Tibial nerve (tissue), 4 donors: ENCODE measurements around the gene PRRC2B. TPM values are rescaled to one million over a fixed set of nuclear protein-coding genes. Genes with fewer than 3 reads are reported as not detected.

Experiments used
- DNase-seq, 2 donors: peaks; one replicate each; pipeline ENCODE4 v3.0.0-alpha.2; 2019; ENCODE audit warnings: low spot score in 2 of 2
- H3K27ac ChIP-seq, 4 donors: fragments of 200-600 bp; sonication (generic) in 3 of 4; one replicate each; pipeline ENCODE4 v1.5.1; 2017 to 2019; ENCODE audit warnings: mild to moderate bottlenecking in 1 of 4
- H3K27me3 ChIP-seq, 2 donors: fragments of 200-600 bp; sonication (generic) in 1 of 2; one replicate each; pipeline versions ENCODE4 v1.5.1 to v1.6.0; 2017 to 2019
- H3K36me3 ChIP-seq, 3 donors: fragments of 200-600 bp; sonication (generic); one replicate each; pipeline ENCODE4 v1.5.1; 2018 to 2019
- H3K4me1 ChIP-seq, 4 donors: fragments of 200-600 bp; sonication (generic) in 3 of 4; one replicate each; pipeline ENCODE4 v1.5.1; 2017 to 2019
- H3K4me3 ChIP-seq, 4 donors: fragments of 200-600 bp; sonication (generic) in 3 of 4; one replicate each; pipeline ENCODE4 v1.5.1; 2017 to 2019; ENCODE audit warnings: mild to moderate bottlenecking in 1 of 4, moderate library complexity in 1 of 4
- H3K9me3 ChIP-seq, 4 donors: fragments of 200-600 bp; sonication (generic) in 3 of 4; one replicate each; pipeline ENCODE4 v1.5.1; 2017 to 2019
- CTCF ChIP-seq, 5 experiments: fragments of 200-600 bp in 3 of 5; fragments of 450-650 bp in 2 of 5; sonication (generic) in 3 of 5; IDR thresholded peaks; one replicate each; pipeline ENCODE4 v1.5.1; 2016 to 2019; ENCODE audit warnings: antibody characterized with exemption in 5 of 5, mild to moderate bottlenecking in 3 of 5, moderate library complexity in 2 of 5
- EP300 ChIP-seq, 2 donors: sonication (generic); formaldehyde crosslinking; IDR thresholded peaks; one replicate each; pipeline ENCODE4 v1.6.1; 2017; ENCODE audit warnings: antibody characterized with exemption in 2 of 2, mild to moderate bottlenecking in 1 of 2
- POLR2A ChIP-seq, 2 donors: fragments of 450-650 bp; IDR thresholded peaks; one replicate each; pipeline ENCODE4 v1.6.1; 2017; ENCODE audit warnings: antibody characterized with exemption in 2 of 2, mild to moderate bottlenecking in 2 of 2, moderate library complexity in 2 of 2
- WGBS, 2 donors: methylation state at CpG; one replicate each; pipeline ENCODE4 v1.1.5; 2018; 5-methylcytosine and 5-hydroxymethylcytosine counted together
- total RNA-seq, 4 donors: library from RNA; depleted of rRNA; stranded (reverse); fragments of >200 nt; gene quantifications; one replicate each; pipeline ENCODE4 v1.1.0, GENCODE V29; 2016

Gene PRRC2B
- total RNA-seq, 4 donors from 2014 or later: 94.8 to 236 (median 174) TPM

GRCh38 chr9:131379056-131379455 lies 14.8 kb upstream of the PRRC2B start:
- Histone ChIP-seq H3K9me3 (no peaks in the 10 kb centered on the region), H3K4me3 (no peak overlapping the region), H3K36me3 (no peaks in the 10 kb centered on the region), H3K27me3 (no peaks in the 10 kb centered on the region), H3K27ac (no peak overlapping the region), H3K4me1 (peaks cover 0 to 5% (median 2%) of the 10 kb centered on the region in 4 donors)
- WGBS, 2 donors: 74 to 83% methylated on average over 2 of the region's 2 CpGs
- no peak for DNase-seq
- TF ChIP-seq EP300 (IDR thresholded peaks at IDR 0.05): no peak
- no peak for TF ChIP-seq POLR2A (IDR thresholded peaks at IDR 0.05)

GRCh38 chr9:131382850-131383729 lies 10.8 kb upstream of the PRRC2B start:
- H3K27ac ChIP-seq: peak overlapping the region in 1 of 4 donors; percentile 54
- no peaks in the 10 kb centered on the region for H3K36me3 ChIP-seq
- peaks cover 0 to 5% (median 2%) of the 10 kb centered on the region in 4 donors for H3K4me1 ChIP-seq
- H3K27me3 ChIP-seq: no peaks in the 10 kb centered on the region
- no peaks in the 10 kb centered on the region for H3K9me3 ChIP-seq
- no peak overlapping the region for H3K4me3 ChIP-seq
- 64 to 65% methylated on average over 19 of the region's 19 CpGs for whole genome bisulfite sequencing, 2 donors
- TF ChIP-seq CTCF (IDR thresholded peaks at IDR 0.05) (no peak), POLR2A (IDR thresholded peaks at IDR 0.05) (no peak), EP300 (IDR thresholded peaks at IDR 0.05) (peak in 1 of 2 donors; percentile 12)
- DNase-seq: no peak

- TF ChIP-seq POLR2A (IDR thresholded peaks at IDR 0.05) (no peak), EP300 (IDR thresholded peaks at IDR 0.05) (no peak), CTCF (IDR thresholded peaks at IDR 0.05) (no peak)
- H3K9me3 ChIP-seq: no peaks in the 10 kb centered on the region
- peaks cover 0 to 5% (median 2%) of the 10 kb centered on the region in 4 donors for H3K4me1 ChIP-seq
- no peak overlapping the region for H3K27ac ChIP-seq
- no peak for DNase-seq
- H3K27me3 ChIP-seq: no peaks in the 10 kb centered on the region
- H3K36me3 ChIP-seq: no peaks in the 10 kb centered on the region
- H3K4me3 ChIP-seq: no peak overlapping the region
- WGBS, 2 donors: 66% methylated on average over 5 of the region's 5 CpGs
Measured at GRCh38 chr9:131385296-131385695, 8.6 kb upstream of the PRRC2B start.

- no peak for TF ChIP-seq POLR2A (IDR thresholded peaks at IDR 0.05)
- TF ChIP-seq EP300 (IDR thresholded peaks at IDR 0.05): no peak
- TF ChIP-seq CTCF (IDR thresholded peaks at IDR 0.05): peak in 1 of 5 experiments; percentile 12
- 59 to 72% methylated on average over 6 of the region's 6 CpGs for WGBS, 2 donors
- no peak for DNase-seq
- Histone ChIP-seq H3K4me3 (no peak overlapping the region), H3K27ac (no peak overlapping the region), H3K9me3 (no peaks in the 10 kb centered on the region), H3K4me1 (peaks cover 0 to 5% (median 2%) of the 10 kb centered on the region in 4 donors), H3K27me3 (no peaks in the 10 kb centered on the region), H3K36me3 (no peaks in the 10 kb centered on the region)
Measured at GRCh38 chr9:131386281-131386680, 7.6 kb upstream of the PRRC2B start.

GRCh38 chr9:131387394-131387793 lies 6.5 kb upstream of the PRRC2B start:
- H3K27ac ChIP-seq: no peak overlapping the region
- peaks cover 0 to 5% (median 2%) of the 10 kb centered on the region in 4 donors for H3K4me1 ChIP-seq
- H3K9me3 ChIP-seq: no peaks in the 10 kb centered on the region
- 68 to 69% methylated on average over 6 of the region's 6 CpGs for WGBS, 2 donors
- TF ChIP-seq EP300 (IDR thresholded peaks at IDR 0.05) (no peak), POLR2A (IDR thresholded peaks at IDR 0.05) (no peak), CTCF (IDR thresholded peaks at IDR 0.05) (no peak)
- H3K27me3 ChIP-seq: no peaks in the 10 kb centered on the region
- no peak for DNase-seq
- no peaks in the 10 kb centered on the region for H3K36me3 ChIP-seq
- no peak overlapping the region for H3K4me3 ChIP-seq
